Left colon (tissue), 2 donors: ENCODE data around the gene CTBP1. TPM values are rescaled to one million over a fixed set of nuclear protein-coding genes. Genes with fewer than 3 reads are reported as not detected.

Source experiments
- ATAC-seq: fragments of 200-7000 bp; cut with Tn5 transposase; one replicate; pipeline ENCODE4 v1.9.1; 2020; ENCODE audit warnings: mild to moderate bottlenecking, moderate library complexity
- DNase-seq, 2 donors: peaks; one replicate each; pipeline ENCODE4 v3.0.0-alpha.2; 2020
- intact Hi-C, 2 donors: fragments of 100-400 bp; cut with DNase I in 1 of 2; cut with micrococcal nuclease in 1 of 2; formaldehyde crosslinking; loops; one replicate each; pipeline versions ENCODE4 v1.11.2 to v1.14.0; 2022; cut with DNase I, micrococcal nuclease
- total RNA-seq, 2 donors: library from RNA; stranded (reverse); fragmentation: NEBNext Ultra II Directional; extraction: Animal tissue kit (Norgen Biotek cat#: 25700); gene quantifications; one replicate each; pipeline ENCODE4 v1.2.1, GENCODE V29; 2021
- donor health status: DM: no; HTN: no; CAD: no.
- donor health status: DM: yes; HTN: yes; CAD: no.

Gene CTBP1
- total RNA-seq, 2 donors from 2014 or later, result 156 to 180 TPM

- ATAC-seq, result no peak
- intact Hi-C loops, result no loop called here
Measured at GRCh38 chr4:1255151-1255550, 6.2 kb upstream of the CTBP1 start.

GRCh38 chr4:1253831-1254230, 4.9 kb upstream of the CTBP1 start:
- intact Hi-C loops, result no loop called here
- no peak for ATAC-seq
- no peak for DNase-seq

More at GRCh38 chr4:1255151-1255550, 6.2 kb upstream of the CTBP1 start:
- no peak for DNase-seq

GRCh38 chr4:1252928-1253492, 4.1 kb upstream of the CTBP1 start:
- intact Hi-C loops, result no loop called here
- DNase-seq, result no peak
- ATAC-seq, result no peak

- intact Hi-C loops, result no loop called here
- ATAC-seq (no peak), DNase-seq (no peak)
Measured at GRCh38 chr4:1251773-1252066, 2.8 kb upstream of the CTBP1 start.

GRCh38 chr4:1250921-1251772, 2.2 kb upstream of the CTBP1 start:
- DNase-seq, result no peak
- ATAC-seq, result no peak
- intact Hi-C loops, result no loop called here

GRCh38 chr4:1250527-1250812, 1.5 kb upstream of the CTBP1 start:
- intact Hi-C loops, result no loop called here

GRCh38 chr4:1249731-1250526, 999 bp upstream of the CTBP1 start:
- peak in 1 of 2 donors; percentile 58 for DNase-seq
- intact Hi-C loops, result loop anchor here (10.0 kb wide), 2 partner anchors 85 to 95 kb away; partner anchors contain the start of gene UVSSA (in 1 of the 2)
- no peak for ATAC-seq

More at GRCh38 chr4:1250527-1250812, 1.5 kb upstream of the CTBP1 start:
- DNase-seq (no peak), ATAC-seq (no peak)

GRCh38 chr4:1249148-1249730, 309 bp upstream of the CTBP1 start:
- DNase-seq (peak; percentile 79 to 89), ATAC-seq (peak; percentile 72)
- intact Hi-C loops, result loop anchor here (10.0 kb wide), 2 partner anchors 84 to 96 kb away; partner anchors contain the start of gene UVSSA (in 1 of the 2)

- intact Hi-C loops, result loop anchor here (10.0 kb wide), 2 partner anchors 83 to 97 kb away; partner anchors contain the start of gene UVSSA (in 1 of the 2)
- ATAC-seq (peak; percentile 50), DNase-seq (no peak)
Measured at GRCh38 chr4:1247864-1248244, 1.1 kb downstream of the CTBP1 start.

- peak; percentile 8 for ATAC-seq
- DNase-seq, result peak in 1 of 2 donors; percentile 31
- intact Hi-C loops, result loop anchor here (10.0 kb wide), 2 partner anchors 82 to 98 kb away; partner anchors contain the start of gene UVSSA (in 1 of the 2)
Measured at GRCh38 chr4:1246901-1247863, 1.7 kb downstream of the CTBP1 start.

GRCh38 chr4:1246111-1246881, 2.6 kb downstream of the CTBP1 start:
- no peak for ATAC-seq
- intact Hi-C loops, result loop anchor here (10.0 kb wide), 2 partner anchors 81 to 99 kb away; partner anchors contain the start of gene UVSSA (in 1 of the 2)
- peak in 1 of 2 donors; percentile 31 for DNase-seq

- intact Hi-C loops, result loop anchor here (10.0 kb wide), 2 partner anchors 81 to 99 kb away; partner anchors contain the start of gene UVSSA (in 1 of the 2)
- DNase-seq (peak in 1 of 2 donors; percentile 21), ATAC-seq (no peak)
Measured at GRCh38 chr4:1245481-1246051, 3.4 kb downstream of the CTBP1 start.

GRCh38 chr4:1244978-1245471, 3.9 kb downstream of the CTBP1 start:
- intact Hi-C loops, result loop anchor here (10.0 kb wide), 2 partner anchors 80 to 100 kb away; partner anchors contain the start of gene UVSSA (in 1 of the 2)
- no peak for DNase-seq

GRCh38 chr4:1244081-1244977, 4.6 kb downstream of the CTBP1 start:
- DNase-seq (peak in 1 of 2 donors; percentile 27), ATAC-seq (no peak)
- intact Hi-C loops, result loop anchor here (10.0 kb wide), 2 partner anchors 80 to 100 kb away; partner anchors contain the start of gene UVSSA (in 1 of the 2)

More at GRCh38 chr4:1244978-1245471, 3.9 kb downstream of the CTBP1 start:
- no peak for ATAC-seq

- peak in 1 of 2 donors; percentile 21 for DNase-seq
- ATAC-seq, result no peak
- intact Hi-C loops, result loop anchor here (10.0 kb wide), 2 partner anchors 79 to 101 kb away; partner anchors contain the start of gene UVSSA (in 1 of the 2)
Measured at GRCh38 chr4:1243451-1244080, 5.4 kb downstream of the CTBP1 start.
